K562 (cell line): ENCODE results near the gene POF1B. TPM values are rescaled to one million over a fixed set of nuclear protein-coding genes. Genes with fewer than 3 reads are reported as not detected.
A peak's percentile ranks its signal among the peaks of the same experiment; 100 is the strongest.
"Not testable (repeated sequence)": the region's sequence is repeated elsewhere in the genome, so short reads cannot be mapped to it uniquely, and the experiment has no call there.

Experiments
- ATAC-seq: fragments of 200-7000 bp; cut with Tn5 transposase; 3 replicates; pipeline ENCODE4 v1.9.1; 2020; ENCODE audit warnings: moderate library complexity
- BruUV-seq: library from RNA; stranded (reverse); fragments of 400-500 nt; replicated peaks from 2 replicates; lab custom pipeline; 2021; lab: Mats Ljungman, UMichigan
- CTCF ChIA-PET: fragments of 300-600 bp; formaldehyde crosslinking; extraction: SDS; loops from one replicate; lab custom pipeline; 2021; ENCODE audit warnings: low intra/inter-chr PET ratio; lab: Yijun Ruan, JAX
- POLR2A ChIA-PET: fragments of 300-600, 350-650 bp; sonication (Branson Sonifier 250); formaldehyde crosslinking; extraction: SDS; loops from one replicate; lab custom pipeline; 2021; ENCODE audit warnings: antibody characterized with exemption, inconsistent platforms; lab: Yijun Ruan, JAX
- DNase-seq, 4 experiments: peaks; one replicate each; pipeline versions ENCODE4 v3.0.0 to v3.0.0-alpha.2; 2011 to 2018; ENCODE audit warnings: low spot score in 3 of 4, mixed read lengths in 3 of 4; ENCODE audit errors: extremely low read depth in 1 of 4
- FAIRE-seq: peaks from 2 replicates; lab custom pipeline; 2011; peaks lifted over from hg19 to GRCh38; lab: Jason Lieb, UNC
- H2AFZ ChIP-seq: 2 replicates; pipeline ENCODE4 v1.6.0; 2011; ENCODE audit warnings: low read depth, low read length, control low read depth, inconsistent platforms
- H3K27ac ChIP-seq: fragments of 200-600 bp; 3 replicates; pipeline ENCODE4 v1.8.0; 2011; ENCODE audit warnings: low read depth, mild to moderate bottlenecking, control low read depth, inconsistent platforms, low read length, moderate library complexity, mixed read lengths; ENCODE audit errors: extremely low read depth
- H3K27me3 ChIP-seq, 2 experiments: fragments of 300-600 bp in 1 of 2; 2 replicates in 1 of 2; 3 replicates in 1 of 2; pipeline versions ENCODE4 v1.6.0 to v1.8.0; 2011; ENCODE audit warnings: inconsistent platforms in 2 of 2, low read length in 2 of 2, mild to moderate bottlenecking in 1 of 2, mixed read lengths in 1 of 2, moderate library complexity in 1 of 2; ENCODE audit not compliant: control insufficient read depth in 2 of 2, insufficient read depth in 2 of 2
- H3K36me3 ChIP-seq: fragments of 300-600 bp; 3 replicates; pipeline ENCODE4 v1.8.0; 2011; ENCODE audit warnings: mild to moderate bottlenecking, low read length, inconsistent platforms; ENCODE audit not compliant: control insufficient read depth, insufficient read depth
- H3K4me1 ChIP-seq, 2 experiments: fragments of 200-600 bp in 1 of 2; replicated peaks in 1 of 2; 2 replicates in 1 of 2; 3 replicates in 1 of 2; pipeline versions ENCODE4 v1.5.1 to v1.8.0; 2011; ENCODE audit warnings: inconsistent platforms in 2 of 2, low read length in 2 of 2, mild to moderate bottlenecking in 1 of 2, mixed read lengths in 1 of 2, moderate library complexity in 1 of 2; ENCODE audit not compliant: control insufficient read depth in 2 of 2, insufficient read depth in 2 of 2
- H3K4me2 ChIP-seq: 2 replicates; pipeline ENCODE4 v1.6.1; 2011; ENCODE audit warnings: low read length, control low read depth, inconsistent platforms, mixed read lengths; ENCODE audit not compliant: insufficient read depth
- H3K4me3 ChIP-seq: fragments of 200-600 bp; sonication (generic), shearing (Covaris generic); 2 replicates; pipeline ENCODE4 v1.5.1; 2016; ENCODE audit warnings: control low read depth, inconsistent platforms
- H3K79me2 ChIP-seq: fragments of 200-600 bp; 3 replicates; pipeline ENCODE4 v1.8.0; 2011; ENCODE audit warnings: low read length, inconsistent platforms; ENCODE audit not compliant: control insufficient read depth, insufficient read depth
- H3K9ac ChIP-seq, 2 experiments: 2 replicates each; pipeline versions ENCODE4 v1.6.0 to v1.6.1; 2011; ENCODE audit warnings: low read depth in 2 of 2, low read length in 2 of 2, control low read depth in 1 of 2, inconsistent platforms in 1 of 2, mild to moderate bottlenecking in 1 of 2, mixed read lengths in 1 of 2; ENCODE audit not compliant: insufficient read depth in 1 of 2
- H3K9me1 ChIP-seq: one replicate; pipeline ENCODE4 v1.6.0; 2011; ENCODE audit warnings: inconsistent platforms, mild to moderate bottlenecking, low read length, moderate library complexity; ENCODE audit not compliant: control insufficient read depth, insufficient read depth
- H3K9me3 ChIP-seq: replicated peaks from 2 replicates; pipeline ENCODE4 v1.5.1; 2011; ENCODE audit warnings: low read depth, low read length, inconsistent platforms; ENCODE audit not compliant: control insufficient read depth, insufficient read depth
- H4K20me1 ChIP-seq: replicated peaks from 2 replicates; pipeline ENCODE4 v1.6.1; 2011; ENCODE audit warnings: low read length, inconsistent platforms, mixed read lengths; ENCODE audit not compliant: control insufficient read depth, insufficient read depth
- ZNF146 ChIP-seq: IDR thresholded peaks from one replicate; pipeline ENCODE4 v1.6.1; 2018; ENCODE audit warnings: missing compliant biosample characterization; ENCODE audit not compliant: unreplicated experiment
- WGBS: fragments of 100-300 bp; shearing (Covaris generic); methylation state at CpG from one replicate; pipeline ENCODE4 v1.1.6; 2016; ENCODE audit warnings: low coverage, mixed read lengths; ENCODE audit not compliant: insufficient coverage; ENCODE audit errors: missing lambda C conversion rate; 5-methylcytosine and 5-hydroxymethylcytosine counted together
- in situ Hi-C: fragments of 300-500 bp; cut with MboI; formaldehyde crosslinking; loops from 4 replicates; pipeline ENCODE4 v1.15.0; 2018; ENCODE audit warnings: inconsistent platforms, mixed read lengths
- intact Hi-C: fragments of 100-400 bp; cut with micrococcal nuclease; formaldehyde crosslinking; loops from 2 replicates; pipeline ENCODE4 v1.14.2; 2022
- polyA plus RNA-seq, 8 experiments: library from polyadenylated mRNA; depleted of rRNA in 4 of 8; stranded (reverse) in 5 of 8; unstranded in 3 of 8; fragments of >200 nt; fragmentation: Nextera tagmentation in 2 of 8; fragmentation: Illumina TruSeq in 1 of 8; extraction: Ambion mirVana in 2 of 8; extraction: Trizol in 1 of 8; gene quantifications; 2 replicates each; pipeline versions ENCODE4 v1.2.1 to v1.2.3, GENCODE V29; 2011 to 2014; ENCODE audit warnings: inconsistent platforms in 1 of 8, missing spikeins in 1 of 8
- total RNA-seq, 7 experiments: library from RNA; depleted of rRNA in 6 of 7; stranded (reverse); fragments of >200 nt in 6 of 7; fragmentation: Illumina TruSeq in 2 of 7; extraction: Trizol in 2 of 7; gene quantifications; 2 replicates each; pipeline versions ENCODE4 v1.2.1 to v1.2.3, GENCODE V29; 2011 to 2021; ENCODE audit warnings: low replicate concordance in 1 of 7
- TF ChIP-seq, protein P1 (sequence below), 3 experiments: IDR thresholded peaks in 2 of 3; conservative IDR thresholded peaks in 1 of 3; 2 replicates each; pipeline ENCODE4 v1.5.1; 2011 to 2012; ENCODE audit warnings: low read length in 3 of 3, mild to moderate bottlenecking in 3 of 3, control low read depth in 2 of 3, improper control_type of control experiment in 1 of 3, inconsistent platforms in 1 of 3, low read depth in 1 of 3, mixed read lengths in 1 of 3, moderate library complexity in 1 of 3; ENCODE audit not compliant: insufficient read depth in 2 of 3
- TF ChIP-seq, protein P2 (sequence below): fragments of 450-650 bp; IDR thresholded peaks from 2 replicates; pipeline ENCODE4 v1.6.1; 2017; ENCODE audit warnings: antibody characterized with exemption, mild to moderate bottlenecking

POF1B gene
- total and polyA plus RNA-seq, 9 of the 15 experiments (the other 6 are each of a cell fraction or from before 2014, with no cell fraction given), result 0.03 to 0.57 (median 0.07) TPM; not detected in 1

DNA sequence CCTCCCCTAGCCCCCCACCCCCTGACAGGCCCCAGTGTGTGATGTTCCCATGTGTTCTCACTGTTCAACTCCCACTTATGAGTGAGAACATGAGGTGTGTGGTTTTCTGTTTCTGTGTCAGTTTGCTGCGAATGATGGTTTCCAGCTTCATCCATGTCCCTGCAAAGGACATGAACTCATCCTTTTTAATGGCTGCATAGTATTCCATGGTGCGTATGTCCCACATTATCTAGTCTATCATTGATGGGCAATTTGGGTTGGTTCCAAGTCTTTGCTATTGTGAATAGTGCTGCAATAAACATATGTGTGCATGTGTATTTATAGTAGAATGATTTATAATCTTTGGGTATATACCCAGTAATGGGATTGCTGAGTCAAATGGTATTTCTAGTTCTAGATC is 68.1 kb downstream of the POF1B start:
- WGBS, result 8% methylated on average over 1 of the region's 2 CpGs
- H3K36me3 ChIP-seq, H3K9me1 ChIP-seq, CTCF ChIA-PET, H3K4me3 ChIP-seq, DNase-seq, H2AFZ ChIP-seq, H3K4me1 ChIP-seq, POLR2A ChIA-PET, intact Hi-C loops, H3K27ac ChIP-seq, ATAC-seq, H3K79me2 ChIP-seq, H3K27me3 ChIP-seq, H3K4me2 ChIP-seq, BruUV-seq, FAIRE-seq, in situ Hi-C loops, H3K9ac ChIP-seq, H4K20me1 ChIP-seq, H3K9me3 ChIP-seq: not testable (repeated sequence)
- peak; percentile 30 for TF ChIP-seq ZNF146

DNA sequence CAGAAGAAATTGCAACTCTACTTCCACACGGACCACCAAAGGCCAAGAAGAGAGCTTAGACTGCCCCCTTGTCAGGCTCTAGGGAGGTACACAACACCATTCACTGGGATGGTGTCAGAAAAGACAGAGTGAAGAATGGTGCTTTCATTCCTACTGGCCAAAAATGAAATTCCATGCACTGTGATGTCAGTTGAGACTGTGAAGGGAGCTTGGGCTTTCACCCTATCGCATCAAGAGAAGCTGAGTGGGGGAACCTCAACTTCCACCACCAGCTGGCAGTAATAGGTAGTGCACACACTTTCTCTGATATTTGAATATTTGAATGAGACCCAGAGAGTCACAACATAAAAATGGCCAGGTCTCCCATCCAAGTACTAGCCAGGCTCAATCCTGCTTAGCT is 69.7 kb downstream of the POF1B start:
- Histone ChIP-seq H3K27me3 (no peaks in the 10 kb centered on the region), H3K9me3 (no peaks in the 10 kb centered on the region), H3K36me3 (no peaks in the 10 kb centered on the region), H3K9ac (no peak overlapping the region), H3K4me2 (no peak overlapping the region), H2AFZ (no peak overlapping the region), H3K79me2 (no peaks in the 10 kb centered on the region), H3K9me1 (no peaks in the 10 kb centered on the region), H3K4me3 (no peak overlapping the region), H3K27ac (no peak overlapping the region), H3K4me1 (no peaks in the 10 kb centered on the region), H4K20me1 (no peaks in the 10 kb centered on the region)
- DNase-seq, result peak in 1 of 4 experiments; percentile 4
- CTCF ChIA-PET, result no interaction called here
- BruUV-seq, result no TSS peak
- ATAC-seq, result no peak
- WGBS, result 0% methylated on average over 2 of the region's 2 CpGs
- POLR2A ChIA-PET, result no interaction called here
- intact Hi-C loops (no loop called here), in situ Hi-C loops (no loop called here)
- TF ChIP-seq, protein P1, sequence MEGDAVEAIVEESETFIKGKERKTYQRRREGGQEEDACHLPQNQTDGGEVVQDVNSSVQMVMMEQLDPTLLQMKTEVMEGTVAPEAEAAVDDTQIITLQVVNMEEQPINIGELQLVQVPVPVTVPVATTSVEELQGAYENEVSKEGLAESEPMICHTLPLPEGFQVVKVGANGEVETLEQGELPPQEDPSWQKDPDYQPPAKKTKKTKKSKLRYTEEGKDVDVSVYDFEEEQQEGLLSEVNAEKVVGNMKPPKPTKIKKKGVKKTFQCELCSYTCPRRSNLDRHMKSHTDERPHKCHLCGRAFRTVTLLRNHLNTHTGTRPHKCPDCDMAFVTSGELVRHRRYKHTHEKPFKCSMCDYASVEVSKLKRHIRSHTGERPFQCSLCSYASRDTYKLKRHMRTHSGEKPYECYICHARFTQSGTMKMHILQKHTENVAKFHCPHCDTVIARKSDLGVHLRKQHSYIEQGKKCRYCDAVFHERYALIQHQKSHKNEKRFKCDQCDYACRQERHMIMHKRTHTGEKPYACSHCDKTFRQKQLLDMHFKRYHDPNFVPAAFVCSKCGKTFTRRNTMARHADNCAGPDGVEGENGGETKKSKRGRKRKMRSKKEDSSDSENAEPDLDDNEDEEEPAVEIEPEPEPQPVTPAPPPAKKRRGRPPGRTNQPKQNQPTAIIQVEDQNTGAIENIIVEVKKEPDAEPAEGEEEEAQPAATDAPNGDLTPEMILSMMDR (IDR thresholded peaks at IDR 0.05 in 2 of 3, conservative IDR thresholded peaks at IDR 0.05 in 1 of 3; ENCODE audit: insufficient read depth in 2 of 3, low read depth in 1 of 3, low read length in 3 of 3), result 0 out of 6 replicates have a peak, but pooled peaks of 1 of the 3 experiments have one; percentile 2
- TF ChIP-seq, protein P2, sequence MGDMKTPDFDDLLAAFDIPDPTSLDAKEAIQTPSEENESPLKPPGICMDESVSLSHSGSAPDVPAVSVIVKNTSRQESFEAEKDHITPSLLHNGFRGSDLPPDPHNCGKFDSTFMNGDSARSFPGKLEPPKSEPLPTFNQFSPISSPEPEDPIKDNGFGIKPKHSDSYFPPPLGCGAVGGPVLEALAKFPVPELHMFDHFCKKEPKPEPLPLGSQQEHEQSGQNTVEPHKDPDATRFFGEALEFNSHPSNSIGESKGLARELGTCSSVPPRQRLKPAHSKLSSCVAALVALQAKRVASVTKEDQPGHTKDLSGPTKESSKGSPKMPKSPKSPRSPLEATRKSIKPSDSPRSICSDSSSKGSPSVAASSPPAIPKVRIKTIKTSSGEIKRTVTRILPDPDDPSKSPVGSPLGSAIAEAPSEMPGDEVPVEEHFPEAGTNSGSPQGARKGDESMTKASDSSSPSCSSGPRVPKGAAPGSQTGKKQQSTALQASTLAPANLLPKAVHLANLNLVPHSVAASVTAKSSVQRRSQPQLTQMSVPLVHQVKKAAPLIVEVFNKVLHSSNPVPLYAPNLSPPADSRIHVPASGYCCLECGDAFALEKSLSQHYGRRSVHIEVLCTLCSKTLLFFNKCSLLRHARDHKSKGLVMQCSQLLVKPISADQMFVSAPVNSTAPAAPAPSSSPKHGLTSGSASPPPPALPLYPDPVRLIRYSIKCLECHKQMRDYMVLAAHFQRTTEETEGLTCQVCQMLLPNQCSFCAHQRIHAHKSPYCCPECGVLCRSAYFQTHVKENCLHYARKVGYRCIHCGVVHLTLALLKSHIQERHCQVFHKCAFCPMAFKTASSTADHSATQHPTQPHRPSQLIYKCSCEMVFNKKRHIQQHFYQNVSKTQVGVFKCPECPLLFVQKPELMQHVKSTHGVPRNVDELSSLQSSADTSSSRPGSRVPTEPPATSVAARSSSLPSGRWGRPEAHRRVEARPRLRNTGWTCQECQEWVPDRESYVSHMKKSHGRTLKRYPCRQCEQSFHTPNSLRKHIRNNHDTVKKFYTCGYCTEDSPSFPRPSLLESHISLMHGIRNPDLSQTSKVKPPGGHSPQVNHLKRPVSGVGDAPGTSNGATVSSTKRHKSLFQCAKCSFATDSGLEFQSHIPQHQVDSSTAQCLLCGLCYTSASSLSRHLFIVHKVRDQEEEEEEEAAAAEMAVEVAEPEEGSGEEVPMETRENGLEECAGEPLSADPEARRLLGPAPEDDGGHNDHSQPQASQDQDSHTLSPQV, result no peak
- no peak for FAIRE-seq
